ENCODE results near the gene B3GALNT2.

DNA sequence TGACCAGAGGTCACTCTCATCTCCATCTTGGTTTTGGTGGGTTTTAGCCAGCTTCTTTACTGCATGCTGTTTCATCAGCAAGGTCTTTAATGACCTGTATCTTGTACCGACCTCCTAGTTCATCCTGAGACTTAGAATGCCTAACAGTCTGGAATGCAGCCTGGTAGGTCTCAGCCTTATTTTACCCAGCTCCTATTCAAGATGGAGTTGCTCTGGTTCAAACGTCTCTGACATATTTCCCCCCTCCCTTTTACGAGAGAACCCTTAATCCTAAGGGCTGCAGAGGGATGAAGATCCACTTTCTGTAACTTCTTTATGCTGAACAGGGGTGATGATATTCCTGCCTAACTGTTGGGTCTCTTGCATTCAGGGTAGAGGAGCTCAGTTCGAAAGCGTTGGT, 93.8 kb downstream of the B3GALNT2 start:
- TF ChIP-seq EZH2 (IDR thresholded peaks at IDR 0.05; ENCODE audit: low read depth, low read length, severe bottlenecking): no peak
- TF ChIP-seq MAFK (IDR thresholded peaks at IDR 0.05; ENCODE audit: low read depth, low read length): no peak
- no peak for TF ChIP-seq SP4 (IDR thresholded peaks at IDR 0.05; ENCODE audit: low read length)
- TF ChIP-seq, protein P1, sequence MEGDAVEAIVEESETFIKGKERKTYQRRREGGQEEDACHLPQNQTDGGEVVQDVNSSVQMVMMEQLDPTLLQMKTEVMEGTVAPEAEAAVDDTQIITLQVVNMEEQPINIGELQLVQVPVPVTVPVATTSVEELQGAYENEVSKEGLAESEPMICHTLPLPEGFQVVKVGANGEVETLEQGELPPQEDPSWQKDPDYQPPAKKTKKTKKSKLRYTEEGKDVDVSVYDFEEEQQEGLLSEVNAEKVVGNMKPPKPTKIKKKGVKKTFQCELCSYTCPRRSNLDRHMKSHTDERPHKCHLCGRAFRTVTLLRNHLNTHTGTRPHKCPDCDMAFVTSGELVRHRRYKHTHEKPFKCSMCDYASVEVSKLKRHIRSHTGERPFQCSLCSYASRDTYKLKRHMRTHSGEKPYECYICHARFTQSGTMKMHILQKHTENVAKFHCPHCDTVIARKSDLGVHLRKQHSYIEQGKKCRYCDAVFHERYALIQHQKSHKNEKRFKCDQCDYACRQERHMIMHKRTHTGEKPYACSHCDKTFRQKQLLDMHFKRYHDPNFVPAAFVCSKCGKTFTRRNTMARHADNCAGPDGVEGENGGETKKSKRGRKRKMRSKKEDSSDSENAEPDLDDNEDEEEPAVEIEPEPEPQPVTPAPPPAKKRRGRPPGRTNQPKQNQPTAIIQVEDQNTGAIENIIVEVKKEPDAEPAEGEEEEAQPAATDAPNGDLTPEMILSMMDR (IDR thresholded peaks at IDR 0.05; ENCODE audit: control extremely low read depth in 1 of 3, insufficient read depth in 1 of 3, low read depth in 1 of 3, low read length in 3 of 3): no peak
- TF ChIP-seq, protein P2, sequence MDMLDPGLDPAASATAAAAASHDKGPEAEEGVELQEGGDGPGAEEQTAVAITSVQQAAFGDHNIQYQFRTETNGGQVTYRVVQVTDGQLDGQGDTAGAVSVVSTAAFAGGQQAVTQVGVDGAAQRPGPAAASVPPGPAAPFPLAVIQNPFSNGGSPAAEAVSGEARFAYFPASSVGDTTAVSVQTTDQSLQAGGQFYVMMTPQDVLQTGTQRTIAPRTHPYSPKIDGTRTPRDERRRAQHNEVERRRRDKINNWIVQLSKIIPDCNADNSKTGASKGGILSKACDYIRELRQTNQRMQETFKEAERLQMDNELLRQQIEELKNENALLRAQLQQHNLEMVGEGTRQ (IDR thresholded peaks at IDR 0.05; ENCODE audit: low read length): no peak
- no peak for TF ChIP-seq RNF2 (IDR thresholded peaks at IDR 0.05; ENCODE audit: borderline replicate concordance, low read depth, low read length, missing control alignments, poor library complexity, severe bottlenecking)
- TF ChIP-seq NRF1 (IDR thresholded peaks at IDR 0.05; ENCODE audit: low read depth, low read length): no peak

Data from H1 (cell line).